GM12878 (cell line): ENCODE results near the gene SSBP3. TPM values are rescaled to one million over a fixed set of nuclear protein-coding genes. Genes with fewer than 3 reads are reported as not detected.

Source experiments
- ATAC-seq: fragments of 200-7000 bp; cut with Tn5 transposase; 3 replicates; pipeline ENCODE4 v1.9.1; 2020; ENCODE audit warnings: mild to moderate bottlenecking, moderate library complexity
- BruUV-seq: library from RNA; stranded (reverse); fragments of 400-500 nt; replicated peaks from 2 replicates; lab custom pipeline; 2021; lab: Mats Ljungman, UMichigan
- CTCF ChIA-PET: fragments of 300-600 bp; sonication (Branson Sonifier 250); formaldehyde crosslinking; extraction: SDS; loops from one replicate; lab custom pipeline; 2021; ENCODE audit warnings: inconsistent platforms; lab: Yijun Ruan, JAX
- POLR2A ChIA-PET: fragments of 350-600 bp; formaldehyde crosslinking; extraction: SDS; loops from one replicate; lab custom pipeline; 2021; ENCODE audit warnings: inconsistent platforms; lab: Charles Lee
- RAD21 ChIA-PET: fragments of 300-600 bp; sonication (Branson Sonifier 250); formaldehyde crosslinking; loops from one replicate; lab custom pipeline; 2023; ENCODE audit warnings: antibody characterized with exemption; ENCODE audit not compliant: unreplicated experiment; lab: Charles Lee
- SMC1A ChIA-PET: fragments of 300-600 bp; sonication (Branson Sonifier 250); formaldehyde crosslinking; loops from one replicate; lab custom pipeline; 2023; ENCODE audit not compliant: unreplicated experiment, uncharacterized antibody; lab: Charles Lee
- DNase-seq: peaks from one replicate; pipeline ENCODE4 v3.0.0-alpha.2; 2011; ENCODE audit warnings: low read depth, low spot score
- FAIRE-seq: peaks from 3 replicates; lab custom pipeline; 2011; peaks lifted over from hg19 to GRCh38; lab: Jason Lieb, UNC
- H2AFZ ChIP-seq: 2 replicates; pipeline ENCODE4 v1.6.0; 2011; ENCODE audit warnings: low read depth, low read length, control low read depth; ENCODE audit not compliant: control insufficient read depth
- H3K27ac ChIP-seq: 2 replicates; pipeline ENCODE4 v1.5.1; 2011; ENCODE audit warnings: control low read depth; ENCODE audit not compliant: control insufficient read depth, insufficient read depth
- H3K27me3 ChIP-seq, 2 experiments: replicated peaks in 1 of 2; 2 replicates each; pipeline versions ENCODE4 v1.6.0 to v1.6.1; 2011; ENCODE audit warnings: low read length in 1 of 2; ENCODE audit not compliant: control insufficient read depth in 2 of 2, insufficient read depth in 2 of 2
- H3K36me3 ChIP-seq, 2 experiments: 2 replicates each; pipeline ENCODE4 v1.5.1; 2011; ENCODE audit warnings: low read length in 1 of 2; ENCODE audit not compliant: control insufficient read depth in 2 of 2, insufficient read depth in 2 of 2
- H3K4me1 ChIP-seq: 2 replicates; pipeline ENCODE4 v1.6.1; 2011; ENCODE audit warnings: mild to moderate bottlenecking, low read length, moderate library complexity, mixed read lengths; ENCODE audit not compliant: control insufficient read depth, insufficient read depth
- H3K4me2 ChIP-seq: 2 replicates; pipeline ENCODE4 v1.6.0; 2011; ENCODE audit warnings: control low read depth; ENCODE audit not compliant: control insufficient read depth, insufficient read depth
- H3K4me3 ChIP-seq: fragments of 200-600 bp; sonication (generic); 2 replicates; pipeline ENCODE4 v1.5.1; 2016
- H3K79me2 ChIP-seq: 2 replicates; pipeline ENCODE4 v1.6.0; 2011; ENCODE audit warnings: low read length; ENCODE audit not compliant: control insufficient read depth, insufficient read depth
- H3K9ac ChIP-seq: 2 replicates; pipeline ENCODE4 v1.8.0; 2011; ENCODE audit warnings: low read length, control low read depth, mixed read lengths; ENCODE audit not compliant: control insufficient read depth, insufficient read depth
- H3K9me3 ChIP-seq: replicated peaks from 3 replicates; pipeline ENCODE4 v1.5.1; 2011; ENCODE audit warnings: mild to moderate bottlenecking, low read length; ENCODE audit not compliant: control insufficient read depth, insufficient read depth
- H4K20me1 ChIP-seq: 2 replicates; pipeline ENCODE4 v1.6.0; 2011; ENCODE audit not compliant: control insufficient read depth, insufficient read depth
- BCL11A ChIP-seq: IDR thresholded peaks from 2 replicates; pipeline ENCODE4 v1.6.1; 2011; ENCODE audit warnings: low read depth, low read length
- CBFB ChIP-seq: IDR thresholded peaks from 2 replicates; pipeline ENCODE4 v1.6.1; 2016; ENCODE audit warnings: antibody characterized with exemption, low read depth
- CREB1 ChIP-seq: IDR thresholded peaks from 2 replicates; pipeline ENCODE4 v1.6.1; 2012; ENCODE audit warnings: low read depth, mild to moderate bottlenecking, inconsistent platforms
- CREM ChIP-seq: IDR thresholded peaks from 2 replicates; pipeline ENCODE4 v1.6.1; 2014; ENCODE audit warnings: antibody characterized with exemption, low read depth
- EGR1 ChIP-seq, 2 experiments: IDR thresholded peaks; 1 replicate in 1 of 2; 2 replicates in 1 of 2; pipeline ENCODE4 v1.6.1; 2011 to 2012; ENCODE audit warnings: low read depth in 2 of 2, low read length in 2 of 2, borderline replicate concordance in 1 of 2, mild to moderate bottlenecking in 1 of 2, moderate library complexity in 1 of 2
- FOXM1 ChIP-seq: IDR thresholded peaks from 2 replicates; pipeline ENCODE4 v1.6.1; 2012; ENCODE audit warnings: low read depth, mild to moderate bottlenecking, inconsistent platforms, low read length, moderate library complexity
- LARP7 ChIP-seq: fragments of 450-650 bp; IDR thresholded peaks from 2 replicates; pipeline ENCODE4 v1.6.1; 2017; ENCODE audit warnings: mild to moderate bottlenecking
- RCOR1 ChIP-seq: conservative IDR thresholded peaks from 2 replicates; pipeline ENCODE4 v1.6.1; 2012; ENCODE audit warnings: low read depth, low read length, improper control_type of control experiment
- SMAD1 ChIP-seq: fragments of 450-650 bp; IDR thresholded peaks from 2 replicates; pipeline ENCODE4 v1.6.1; 2018; ENCODE audit warnings: mild to moderate bottlenecking, low read depth; ENCODE audit not compliant: partially characterized antibody
- SMAD5 ChIP-seq: IDR thresholded peaks from 2 replicates; pipeline ENCODE4 v1.6.1; 2016; ENCODE audit warnings: antibody characterized with exemption, low read depth
- TAF1 ChIP-seq: IDR thresholded peaks from 2 replicates; pipeline ENCODE4 v1.6.1; 2011; ENCODE audit warnings: mild to moderate bottlenecking, low read depth, low read length, borderline replicate concordance
- TBL1XR1 ChIP-seq: IDR thresholded peaks from 2 replicates; pipeline ENCODE4 v1.6.1; 2012; ENCODE audit warnings: low read depth, low read length, improper control_type of control experiment
- WRNIP1 ChIP-seq: IDR thresholded peaks from 2 replicates; pipeline ENCODE4 v1.6.1; 2011; ENCODE audit warnings: low read depth, low read length, improper control_type of control experiment, borderline replicate concordance
- WGBS: methylation state at CpG from one replicate; pipeline ENCODE4 v1.1.6; 2016; ENCODE audit warnings: low lambda C conversion rate; ENCODE audit not compliant: insufficient replicate concordance, insufficient coverage; ENCODE audit errors: missing lambda C conversion rate; 5-methylcytosine and 5-hydroxymethylcytosine counted together
- in situ Hi-C: fragments of 300-500 bp; cut with MboI; formaldehyde crosslinking; loops from 9 replicates; pipeline ENCODE4 v1.14.3; 2018; ENCODE audit warnings: mixed read lengths
- intact Hi-C: fragments of 100-400 bp; cut with micrococcal nuclease; formaldehyde crosslinking; loops from one replicate; pipeline ENCODE4 v1.14.2; 2022; ENCODE audit not compliant: unreplicated experiment
- polyA plus RNA-seq, 11 experiments: library from polyadenylated mRNA; depleted of rRNA in 4 of 11; unstranded in 6 of 11; stranded (reverse) in 5 of 11; fragments of >200 nt; fragmentation: Nextera tagmentation in 4 of 11; fragmentation: Illumina TruSeq in 1 of 11; extraction: Ambion mirVana in 4 of 11; extraction: Trizol in 1 of 11; gene quantifications; 1 replicate in 1 of 11; 2 replicates in 10 of 11; pipeline versions ENCODE4 v1.2.1 to v1.2.3, GENCODE V29; 2011 to 2016; ENCODE audit warnings: inconsistent platforms in 2 of 11, missing spikeins in 2 of 11, low read depth in 1 of 11
- total RNA-seq, 4 experiments: library from RNA; depleted of rRNA in 3 of 4; stranded (reverse); fragments of >200 nt in 3 of 4; fragmentation: Illumina TruSeq in 1 of 4; extraction: Trizol in 1 of 4; gene quantifications; 2 replicates each; pipeline versions ENCODE4 v1.2.1 to v1.2.3, GENCODE V29; 2013 to 2021
- TF ChIP-seq, protein P1 (sequence below): IDR thresholded peaks from 2 replicates; pipeline ENCODE4 v1.6.1; 2012; ENCODE audit warnings: improper control_type of control experiment, low read depth, low read length; ENCODE audit not compliant: insufficient replicate concordance
- TF ChIP-seq, protein P2 (sequence below): IDR thresholded peaks from 2 replicates; pipeline ENCODE4 v1.6.1; 2011; ENCODE audit warnings: low read depth, mild to moderate bottlenecking, low read length, moderate library complexity, borderline replicate concordance; ENCODE audit errors: extremely low read depth
- TF ChIP-seq, protein P3 (sequence below): fragments of 450-650 bp; IDR thresholded peaks from 2 replicates; pipeline ENCODE4 v1.6.1; 2016; ENCODE audit warnings: mild to moderate bottlenecking

The SSBP3 gene
- total and polyA plus RNA-seq, 10 of the 15 experiments (the other 5 are each of a cell fraction or from before 2014, with no cell fraction given), result 4.1 to 51.7 (median 17.1) TPM

DNA sequence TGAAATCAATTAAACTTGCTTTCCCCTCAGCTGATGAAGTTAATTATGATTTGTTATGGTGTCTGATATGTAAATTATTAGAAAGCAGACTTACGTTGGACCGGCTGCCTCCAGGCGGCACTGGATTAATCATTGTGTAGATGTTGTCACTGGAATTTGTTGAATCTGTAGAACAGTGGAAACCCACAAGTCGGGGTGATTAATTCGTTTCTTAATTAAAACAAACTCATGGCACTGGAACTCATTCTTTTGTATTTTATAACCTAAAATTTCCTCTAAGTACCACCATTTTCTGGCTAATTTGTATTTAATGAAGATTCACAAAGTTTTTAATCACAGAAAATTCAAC, 167.2 kb downstream of the SSBP3 start:
- no peak for TF ChIP-seq BCL11A
- no peak for TF ChIP-seq SMAD1
- no peak for TF ChIP-seq CBFB
- TF ChIP-seq EGR1 (IDR thresholded peaks at IDR 0.05; ENCODE audit: borderline replicate concordance in 1 of 2, low read depth in 2 of 2, low read length in 2 of 2), result no peak
- TF ChIP-seq, protein P1, sequence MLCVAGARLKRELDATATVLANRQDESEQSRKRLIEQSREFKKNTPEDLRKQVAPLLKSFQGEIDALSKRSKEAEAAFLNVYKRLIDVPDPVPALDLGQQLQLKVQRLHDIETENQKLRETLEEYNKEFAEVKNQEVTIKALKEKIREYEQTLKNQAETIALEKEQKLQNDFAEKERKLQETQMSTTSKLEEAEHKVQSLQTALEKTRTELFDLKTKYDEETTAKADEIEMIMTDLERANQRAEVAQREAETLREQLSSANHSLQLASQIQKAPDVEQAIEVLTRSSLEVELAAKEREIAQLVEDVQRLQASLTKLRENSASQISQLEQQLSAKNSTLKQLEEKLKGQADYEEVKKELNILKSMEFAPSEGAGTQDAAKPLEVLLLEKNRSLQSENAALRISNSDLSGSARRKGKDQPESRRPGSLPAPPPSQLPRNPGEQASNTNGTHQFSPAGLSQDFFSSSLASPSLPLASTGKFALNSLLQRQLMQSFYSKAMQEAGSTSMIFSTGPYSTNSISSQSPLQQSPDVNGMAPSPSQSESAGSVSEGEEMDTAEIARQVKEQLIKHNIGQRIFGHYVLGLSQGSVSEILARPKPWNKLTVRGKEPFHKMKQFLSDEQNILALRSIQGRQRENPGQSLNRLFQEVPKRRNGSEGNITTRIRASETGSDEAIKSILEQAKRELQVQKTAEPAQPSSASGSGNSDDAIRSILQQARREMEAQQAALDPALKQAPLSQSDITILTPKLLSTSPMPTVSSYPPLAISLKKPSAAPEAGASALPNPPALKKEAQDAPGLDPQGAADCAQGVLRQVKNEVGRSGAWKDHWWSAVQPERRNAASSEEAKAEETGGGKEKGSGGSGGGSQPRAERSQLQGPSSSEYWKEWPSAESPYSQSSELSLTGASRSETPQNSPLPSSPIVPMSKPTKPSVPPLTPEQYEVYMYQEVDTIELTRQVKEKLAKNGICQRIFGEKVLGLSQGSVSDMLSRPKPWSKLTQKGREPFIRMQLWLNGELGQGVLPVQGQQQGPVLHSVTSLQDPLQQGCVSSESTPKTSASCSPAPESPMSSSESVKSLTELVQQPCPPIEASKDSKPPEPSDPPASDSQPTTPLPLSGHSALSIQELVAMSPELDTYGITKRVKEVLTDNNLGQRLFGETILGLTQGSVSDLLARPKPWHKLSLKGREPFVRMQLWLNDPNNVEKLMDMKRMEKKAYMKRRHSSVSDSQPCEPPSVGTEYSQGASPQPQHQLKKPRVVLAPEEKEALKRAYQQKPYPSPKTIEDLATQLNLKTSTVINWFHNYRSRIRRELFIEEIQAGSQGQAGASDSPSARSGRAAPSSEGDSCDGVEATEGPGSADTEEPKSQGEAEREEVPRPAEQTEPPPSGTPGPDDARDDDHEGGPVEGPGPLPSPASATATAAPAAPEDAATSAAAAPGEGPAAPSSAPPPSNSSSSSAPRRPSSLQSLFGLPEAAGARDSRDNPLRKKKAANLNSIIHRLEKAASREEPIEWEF, result no peak
- no peak for TF ChIP-seq WRNIP1
- TF ChIP-seq RCOR1, result no peak
- no peak for TF ChIP-seq CREM
- no peak for TF ChIP-seq TBL1XR1
- no peak for TF ChIP-seq TAF1
- no peak for TF ChIP-seq FOXM1
- TF ChIP-seq SMAD5, result no peak
- no peak for TF ChIP-seq LARP7
- TF ChIP-seq, protein P2, sequence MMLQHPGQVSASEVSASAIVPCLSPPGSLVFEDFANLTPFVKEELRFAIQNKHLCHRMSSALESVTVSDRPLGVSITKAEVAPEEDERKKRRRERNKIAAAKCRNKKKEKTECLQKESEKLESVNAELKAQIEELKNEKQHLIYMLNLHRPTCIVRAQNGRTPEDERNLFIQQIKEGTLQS, result no peak
- no peak for TF ChIP-seq CREB1
- TF ChIP-seq, protein P3, sequence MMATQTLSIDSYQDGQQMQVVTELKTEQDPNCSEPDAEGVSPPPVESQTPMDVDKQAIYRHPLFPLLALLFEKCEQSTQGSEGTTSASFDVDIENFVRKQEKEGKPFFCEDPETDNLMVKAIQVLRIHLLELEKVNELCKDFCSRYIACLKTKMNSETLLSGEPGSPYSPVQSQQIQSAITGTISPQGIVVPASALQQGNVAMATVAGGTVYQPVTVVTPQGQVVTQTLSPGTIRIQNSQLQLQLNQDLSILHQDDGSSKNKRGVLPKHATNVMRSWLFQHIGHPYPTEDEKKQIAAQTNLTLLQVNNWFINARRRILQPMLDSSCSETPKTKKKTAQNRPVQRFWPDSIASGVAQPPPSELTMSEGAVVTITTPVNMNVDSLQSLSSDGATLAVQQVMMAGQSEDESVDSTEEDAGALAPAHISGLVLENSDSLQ, result no peak
- Histone ChIP-seq H3K79me2 (no peaks in the 10 kb centered on the region), H3K4me3 (no peak overlapping the region), H3K9ac (no peak overlapping the region), H4K20me1 (no peaks in the 10 kb centered on the region), H2AFZ (no peak overlapping the region), H3K4me1 (no peaks in the 10 kb centered on the region), H3K9me3 (no peaks in the 10 kb centered on the region), H3K4me2 (no peak overlapping the region), H3K27ac (no peak overlapping the region), H3K36me3 (peaks cover 9 to 10% of the 10 kb centered on the region in 2 experiments; a peak in 3 of 4 replicates), H3K27me3 (no peaks in the 10 kb centered on the region)
- ATAC-seq (no peak), DNase-seq (no peak), FAIRE-seq (no peak)
- ChIA-PET POLR2A (no interaction called here), CTCF (no interaction called here), SMC1A (interaction anchor here (0.6 kb wide), 1 partner anchor 454 kb away, joined by 3 read pairs; no protein-coding TSS in a partner anchor), RAD21 (no interaction called here)
- intact Hi-C loops (no loop called here), in situ Hi-C loops (no loop called here)
- BruUV-seq, result no TSS peak
- WGBS, result 99% methylated on average over 5 of the region's 5 CpGs
